HG02623 (cell line): ENCODE measurements around the gene FOXRED2.
"Not testable (repeated sequence)": the region's sequence is repeated elsewhere in the genome, so short reads cannot be mapped to it uniquely, and the experiment has no call there.

ENCODE experiments used
- ATAC-seq: cut with Tn5 transposase; IDR thresholded peaks from one replicate; pipeline ENCODE4 v1.9.1; 2021; ENCODE audit warnings: moderate library complexity; ENCODE audit not compliant: unreplicated experiment

Gene FOXRED2

GRCh38 chr22:36452250-36452977, 54.4 kb downstream of the FOXRED2 start:
- ATAC-seq: no peak

- ATAC-seq: not testable (repeated sequence)
Observed at GRCh38 chr22:36450923-36451322, 55.9 kb downstream of the FOXRED2 start.

- ATAC-seq: no peak
Observed at GRCh38 chr22:36449596-36450175, 57.2 kb downstream of the FOXRED2 start.

GRCh38 chr22:36447632-36448031, 59.2 kb downstream of the FOXRED2 start:
- no peak for ATAC-seq

GRCh38 chr22:36445158-36445668, 61.6 kb downstream of the FOXRED2 start:
- no peak for ATAC-seq

GRCh38 chr22:36443198-36443770, 63.6 kb downstream of the FOXRED2 start:
- ATAC-seq: no peak

- ATAC-seq: no peak
Observed at GRCh38 chr22:36442506-36443197, 64.2 kb downstream of the FOXRED2 start.

- ATAC-seq: no peak
Observed at GRCh38 chr22:36440429-36441002, 66.3 kb downstream of the FOXRED2 start.

- no peak for ATAC-seq
Observed at GRCh38 chr22:36439481-36440271, 67.2 kb downstream of the FOXRED2 start.
